Stimulated activated CD8-positive, alpha-beta memory T cell treated with anti-CD3 and anti-CD28 coated beads, Interleukin-15, amount 100 ng/mL, for 4 hours (primary cell): ENCODE results near the gene AGBL2.
"Not testable (repeated sequence)": the region's sequence is repeated elsewhere in the genome, so short reads cannot be mapped to it uniquely, and the experiment has no call there.

Experiments used
- DNase-seq, 2 donors: peaks; one replicate each; pipeline ENCODE4 v3.0.0-alpha.2; 2020; ENCODE audit warnings: low read depth in 2 of 2

Gene AGBL2

GRCh38 chr11:47715082-47715669, at the start of gene AGBL2:
AGBL2 (minus strand) TSS chr11:47715369; CDS start chr11:47714650, 719 bp downstream.
- DNase-seq: peak; percentile 63 to 70

GRCh38 chr11:47759291-47759690, 44.1 kb upstream of the AGBL2 start:
- DNase-seq: not testable (repeated sequence)

GRCh38 chr11:47756208-47756607, 41.0 kb upstream of the AGBL2 start:
- no peak for DNase-seq

- no peak for DNase-seq
Measured at GRCh38 chr11:47750725-47751124, 35.6 kb upstream of the AGBL2 start.

GRCh38 chr11:47742494-47742893, 27.3 kb upstream of the AGBL2 start:
- DNase-seq: not testable (repeated sequence)

- not testable (repeated sequence) for DNase-seq
Measured at GRCh38 chr11:47737817-47738216, 22.6 kb upstream of the AGBL2 start.

- no peak for DNase-seq
Measured at GRCh38 chr11:47732271-47732670, 17.1 kb upstream of the AGBL2 start.

- no peak for DNase-seq
Measured at GRCh38 chr11:47731475-47731874, 16.3 kb upstream of the AGBL2 start.

- DNase-seq: no peak
Measured at GRCh38 chr11:47726878-47727514, 11.8 kb upstream of the AGBL2 start.

GRCh38 chr11:47726118-47726442, 10.9 kb upstream of the AGBL2 start:
- DNase-seq: no peak

GRCh38 chr11:47725442-47726117, 10.4 kb upstream of the AGBL2 start:
- DNase-seq: no peak

- no peak for DNase-seq
Measured at GRCh38 chr11:47724041-47724729, 9.0 kb upstream of the AGBL2 start.

GRCh38 chr11:47723041-47723440, 7.9 kb upstream of the AGBL2 start:
- DNase-seq: no peak

GRCh38 chr11:47720651-47721050, 5.5 kb upstream of the AGBL2 start:
- DNase-seq: no peak

GRCh38 chr11:47716692-47717091, 1.5 kb upstream of the AGBL2 start:
- DNase-seq: no peak

GRCh38 chr11:47714554-47715081, 551 bp downstream of the AGBL2 start:
- no peak for DNase-seq

GRCh38 chr11:47711816-47712215, 3.4 kb downstream of the AGBL2 start:
- no peak for DNase-seq

GRCh38 chr11:47711225-47711624, 3.9 kb downstream of the AGBL2 start:
- no peak for DNase-seq

- DNase-seq: not testable (repeated sequence)
Measured at GRCh38 chr11:47707275-47707786, 7.8 kb downstream of the AGBL2 start.

- DNase-seq: no peak
Measured at GRCh38 chr11:47705721-47706120, 9.4 kb downstream of the AGBL2 start.

GRCh38 chr11:47691979-47692378, 23.2 kb downstream of the AGBL2 start:
- no peak for DNase-seq

GRCh38 chr11:47689480-47689879, 25.7 kb downstream of the AGBL2 start:
- no peak for DNase-seq
